VCaP (cell line): ENCODE results near the gene PRKCD.

Source experiments
- H3K27ac ChIP-seq: fragments of 450-650 bp; 2 replicates; pipeline ENCODE4 v1.5.1; 2017
- TF ChIP-seq, protein P1 (sequence below): fragments of 450-650 bp; conservative IDR thresholded peaks from 2 replicates; pipeline ENCODE4 v1.5.1; 2017; ENCODE audit warnings: mild to moderate bottlenecking, moderate library complexity

Gene PRKCD

DNA sequence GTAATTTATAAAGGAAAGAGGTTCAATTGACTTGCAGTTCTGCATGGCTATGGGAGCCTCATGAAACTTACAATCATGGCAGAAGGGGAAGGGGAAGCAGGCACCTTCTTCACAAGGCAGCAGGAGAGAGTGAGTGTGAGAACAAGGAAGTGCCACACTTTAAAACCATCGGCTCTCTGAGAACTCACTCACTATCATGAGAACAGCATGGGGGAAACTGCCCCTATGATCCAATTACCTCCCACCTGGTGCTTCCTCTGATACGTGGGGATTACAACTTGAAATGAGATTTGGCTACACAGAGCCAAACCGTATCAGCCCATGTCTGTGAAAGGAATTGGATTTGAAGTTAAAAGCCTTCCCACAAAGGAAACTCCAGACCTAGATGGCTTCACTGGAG, 55.7 kb downstream of the PRKCD start:
- TF ChIP-seq, protein P1, sequence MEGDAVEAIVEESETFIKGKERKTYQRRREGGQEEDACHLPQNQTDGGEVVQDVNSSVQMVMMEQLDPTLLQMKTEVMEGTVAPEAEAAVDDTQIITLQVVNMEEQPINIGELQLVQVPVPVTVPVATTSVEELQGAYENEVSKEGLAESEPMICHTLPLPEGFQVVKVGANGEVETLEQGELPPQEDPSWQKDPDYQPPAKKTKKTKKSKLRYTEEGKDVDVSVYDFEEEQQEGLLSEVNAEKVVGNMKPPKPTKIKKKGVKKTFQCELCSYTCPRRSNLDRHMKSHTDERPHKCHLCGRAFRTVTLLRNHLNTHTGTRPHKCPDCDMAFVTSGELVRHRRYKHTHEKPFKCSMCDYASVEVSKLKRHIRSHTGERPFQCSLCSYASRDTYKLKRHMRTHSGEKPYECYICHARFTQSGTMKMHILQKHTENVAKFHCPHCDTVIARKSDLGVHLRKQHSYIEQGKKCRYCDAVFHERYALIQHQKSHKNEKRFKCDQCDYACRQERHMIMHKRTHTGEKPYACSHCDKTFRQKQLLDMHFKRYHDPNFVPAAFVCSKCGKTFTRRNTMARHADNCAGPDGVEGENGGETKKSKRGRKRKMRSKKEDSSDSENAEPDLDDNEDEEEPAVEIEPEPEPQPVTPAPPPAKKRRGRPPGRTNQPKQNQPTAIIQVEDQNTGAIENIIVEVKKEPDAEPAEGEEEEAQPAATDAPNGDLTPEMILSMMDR = no peak
- no peak overlapping the region for H3K27ac ChIP-seq

DNA sequence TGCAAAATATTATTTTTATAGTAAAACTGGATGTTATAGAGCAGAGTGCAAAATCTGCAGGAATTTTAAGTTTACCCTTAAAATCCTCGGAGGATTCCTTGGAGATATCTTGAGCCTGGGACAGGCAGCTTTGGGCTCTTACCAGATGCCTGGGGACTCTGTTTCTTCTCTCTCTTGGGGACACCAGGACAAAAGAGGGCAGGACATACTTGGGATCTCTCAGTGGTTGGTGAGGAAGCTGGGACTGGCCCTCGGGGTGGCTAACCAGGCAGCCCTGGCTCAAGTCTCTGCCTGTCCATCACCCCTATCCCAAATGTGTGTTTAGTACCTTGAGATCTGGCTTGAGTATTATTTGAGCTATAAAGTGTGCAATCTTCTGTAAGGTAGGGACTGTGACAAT, 56.2 kb downstream of the PRKCD start:
- no peak overlapping the region for H3K27ac ChIP-seq
- TF ChIP-seq, protein P1 = no peak

DNA sequence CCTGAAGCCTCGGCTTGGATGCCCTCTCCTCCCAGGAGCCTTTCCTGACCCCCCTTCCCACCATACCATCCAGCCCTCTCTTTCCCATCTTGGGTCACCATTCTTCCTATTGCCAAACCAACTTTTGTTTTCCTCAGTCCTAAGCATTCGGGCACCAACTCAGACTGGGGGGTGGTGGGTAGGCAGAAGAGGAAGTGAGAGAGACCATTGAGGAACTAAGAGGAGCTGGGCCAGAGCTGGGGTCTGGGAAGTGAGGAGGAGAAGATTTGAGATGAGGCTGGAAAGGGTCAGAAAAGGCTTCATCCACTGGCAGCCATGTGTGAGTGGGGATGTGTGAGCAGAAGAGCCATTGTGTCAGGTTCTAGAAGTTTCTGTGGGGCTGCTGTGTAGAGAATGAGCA, 57.1 kb downstream of the PRKCD start:
- TF ChIP-seq, protein P1 = no peak
- no peak overlapping the region for H3K27ac ChIP-seq

DNA sequence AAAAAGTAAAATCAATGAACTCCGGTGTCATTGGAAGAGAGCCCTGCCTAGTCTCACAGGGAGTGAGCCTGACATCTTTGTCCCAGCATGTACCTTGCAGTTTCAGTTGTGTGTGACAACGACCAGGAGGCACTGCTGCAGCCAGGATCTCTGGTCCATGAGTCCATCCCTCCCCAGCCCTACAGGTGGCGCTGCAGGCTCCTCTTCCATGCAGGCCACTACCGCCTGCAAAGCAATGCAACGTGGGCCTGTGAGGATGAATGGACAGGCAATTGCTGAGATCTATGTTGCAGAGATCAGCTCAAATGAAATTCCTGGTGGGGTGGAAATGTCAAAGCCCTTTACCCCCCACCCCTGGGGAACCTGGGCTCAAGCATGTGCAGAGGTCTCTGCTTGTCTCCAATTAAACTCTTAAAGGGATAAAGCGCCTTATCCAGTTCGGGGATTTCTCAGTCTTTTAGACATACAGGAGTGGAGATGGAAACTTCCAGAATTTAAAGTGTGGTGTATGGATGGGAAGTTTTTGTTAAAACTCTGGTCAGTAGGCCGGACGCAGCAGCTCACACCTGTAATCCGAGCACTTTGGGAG, 59.0 kb downstream of the PRKCD start:
- peak overlapping the region; percentile 42; the same call in 1 of the 2 replicates for H3K27ac ChIP-seq
- TF ChIP-seq, protein P1 = peak; percentile 99

DNA sequence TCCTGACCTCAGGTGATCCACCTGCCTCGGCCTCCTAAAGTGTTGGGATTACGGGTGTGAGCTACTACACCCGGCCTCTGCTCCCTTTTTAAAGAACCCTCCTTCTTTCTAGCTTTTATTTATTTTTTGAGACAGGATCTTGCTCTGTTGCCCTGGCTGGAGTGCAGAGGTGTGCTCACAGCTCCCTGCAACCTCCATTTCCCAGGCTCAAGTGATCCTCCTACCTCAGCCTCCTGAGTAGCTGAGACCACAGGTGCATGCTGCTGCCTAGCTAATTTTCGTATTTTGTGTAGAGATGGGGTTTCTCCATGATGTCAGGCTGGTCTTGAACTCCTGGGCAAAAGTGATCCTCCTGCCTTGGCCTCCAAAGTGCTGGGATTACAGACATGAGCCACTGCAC, 60.3 kb downstream of the PRKCD start:
- TF ChIP-seq, protein P1 = no peak
- H3K27ac ChIP-seq = no peak overlapping the region

DNA sequence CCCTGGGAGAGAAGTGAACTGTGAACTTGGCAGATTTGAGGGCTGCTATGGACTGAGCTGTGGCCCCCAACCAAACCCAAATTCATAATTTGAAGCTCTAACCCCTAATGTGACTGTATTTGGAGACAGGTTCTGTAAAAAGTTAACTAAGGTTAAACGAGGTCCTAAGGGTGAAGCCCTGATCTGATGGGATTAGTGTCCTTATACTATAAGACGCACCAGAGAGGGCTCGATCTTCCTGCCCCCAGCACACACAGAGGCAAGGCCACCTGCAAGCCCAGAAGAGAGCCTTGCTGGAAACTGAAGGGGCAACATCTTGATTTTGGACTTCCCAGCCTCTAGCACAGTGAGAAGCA, 60.8 kb downstream of the PRKCD start:
- no peak overlapping the region for H3K27ac ChIP-seq
- TF ChIP-seq, protein P1 = no peak

DNA sequence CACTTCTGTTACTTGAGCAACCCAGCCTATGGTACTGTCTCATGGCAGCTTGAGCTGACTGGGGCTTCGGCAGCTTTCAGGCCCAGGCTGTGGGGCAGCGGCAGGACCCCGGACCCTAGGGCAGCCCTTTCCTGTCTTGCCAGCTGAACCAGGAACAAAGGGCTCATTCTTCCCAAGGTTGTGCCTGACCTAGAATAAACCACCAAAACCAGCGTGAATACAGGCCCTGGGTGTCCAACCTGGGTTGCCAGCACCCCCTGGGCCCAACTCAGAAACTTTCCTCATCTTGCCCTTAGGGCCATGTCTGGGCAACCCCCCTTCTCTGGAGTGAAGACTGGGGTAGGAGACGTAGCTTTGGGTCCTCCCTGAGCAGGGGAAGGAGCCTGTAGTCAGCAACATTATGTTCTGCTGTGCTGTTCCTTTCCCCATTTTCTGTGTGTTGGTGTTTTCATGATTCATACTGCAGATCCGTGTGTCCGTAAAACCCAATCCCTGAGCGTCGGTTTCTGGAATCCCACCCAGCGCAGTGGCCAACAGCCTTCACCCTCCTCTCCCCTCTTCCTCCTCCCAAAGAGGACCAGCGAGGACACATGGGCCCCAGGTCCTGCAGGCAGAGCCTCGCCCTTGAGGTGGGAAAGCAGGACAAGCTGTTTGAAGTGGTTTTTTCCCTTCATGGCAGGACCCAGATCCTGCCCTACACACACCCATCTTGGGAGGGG, 61.3 kb downstream of the PRKCD start:
- H3K27ac ChIP-seq = no peak overlapping the region
- TF ChIP-seq, protein P1 = no peak
